A204.1 (cell line): ENCODE data around the gene TGFBR2.
"Not testable (repeated sequence)": the region's sequence is repeated elsewhere in the genome, so short reads cannot be mapped to it uniquely, and the experiment has no call there.

Experiments
- FAIRE-seq: peaks from 2 replicates; lab custom pipeline; 2012; peaks lifted over from hg19 to GRCh38; lab: Jason Lieb, UNC

TGFBR2 gene

GRCh38 chr3:30619318-30619717, 12.9 kb downstream of the TGFBR2 start:
- no peak for FAIRE-seq

GRCh38 chr3:30620402-30621360, 14.3 kb downstream of the TGFBR2 start:
- FAIRE-seq: no peak

DNA sequence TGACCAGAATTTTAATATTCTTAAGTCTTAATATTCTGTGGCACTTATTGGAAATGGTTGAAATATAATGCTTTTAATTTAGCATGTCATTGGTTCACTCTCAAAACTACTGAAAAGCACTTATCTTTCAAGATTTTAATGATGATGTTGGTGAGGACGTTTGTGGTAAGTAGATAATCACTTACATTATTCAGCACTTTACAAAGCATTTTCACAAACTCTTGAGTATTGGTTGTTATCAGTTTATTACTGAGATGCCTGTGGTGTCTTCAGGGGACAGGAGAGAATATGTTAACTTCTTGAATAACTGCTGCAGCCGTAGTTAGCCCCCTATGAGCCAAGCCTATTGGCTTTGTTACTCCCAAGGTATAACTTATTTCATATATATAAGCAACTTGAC, 15.2 kb downstream of the TGFBR2 start:
- no peak for FAIRE-seq

DNA sequence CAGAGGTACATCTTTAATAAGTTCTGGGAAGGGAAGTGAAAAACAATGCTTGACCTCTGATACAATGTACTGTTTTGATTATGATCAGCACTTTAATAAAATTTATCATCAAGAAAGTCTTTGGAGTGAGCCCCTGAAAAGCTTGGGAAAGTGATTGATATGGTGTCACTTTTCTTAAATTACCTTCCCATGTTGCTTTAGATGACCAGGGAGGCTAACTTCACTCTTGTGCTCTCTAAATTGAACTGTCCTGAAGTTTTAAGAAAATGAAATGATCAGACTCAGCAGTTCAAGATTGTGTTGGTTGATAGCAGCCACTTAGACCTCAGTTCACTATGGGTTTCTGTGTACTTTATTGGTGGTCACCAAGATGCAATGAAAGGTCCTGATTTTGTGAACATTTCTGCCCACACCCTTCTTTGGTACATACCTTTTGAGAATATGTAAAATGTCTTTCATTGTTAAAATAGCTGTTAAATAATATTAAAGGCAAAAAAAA, 15.7 kb downstream of the TGFBR2 start:
- FAIRE-seq: no peak

GRCh38 chr3:30622790-30623189, 16.4 kb downstream of the TGFBR2 start:
- FAIRE-seq: no peak

- FAIRE-seq: no peak
Measured at GRCh38 chr3:30623351-30623750, 16.9 kb downstream of the TGFBR2 start.

DNA sequence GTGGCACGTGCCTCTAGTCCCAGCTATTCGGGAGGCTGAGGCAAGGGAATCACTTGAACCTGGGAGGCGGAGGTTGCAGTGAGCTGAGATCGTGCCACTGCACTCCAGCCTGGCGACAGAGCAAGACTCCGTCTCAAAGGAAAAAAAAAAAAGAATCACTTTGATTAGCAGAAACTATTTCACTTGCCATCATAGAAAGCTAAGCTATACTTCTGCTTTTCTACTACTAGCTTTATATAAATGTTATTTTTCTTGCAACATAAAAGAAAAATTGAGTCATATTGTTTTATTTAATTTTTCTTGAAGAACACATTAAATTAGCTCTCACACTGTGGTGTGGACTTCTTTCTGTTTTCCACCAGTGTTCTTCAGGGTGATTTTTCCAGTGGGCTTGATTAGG, 18.1 kb downstream of the TGFBR2 start:
- not testable (repeated sequence) for FAIRE-seq

- FAIRE-seq: no peak
Measured at GRCh38 chr3:30625541-30626438, 19.4 kb downstream of the TGFBR2 start.

DNA sequence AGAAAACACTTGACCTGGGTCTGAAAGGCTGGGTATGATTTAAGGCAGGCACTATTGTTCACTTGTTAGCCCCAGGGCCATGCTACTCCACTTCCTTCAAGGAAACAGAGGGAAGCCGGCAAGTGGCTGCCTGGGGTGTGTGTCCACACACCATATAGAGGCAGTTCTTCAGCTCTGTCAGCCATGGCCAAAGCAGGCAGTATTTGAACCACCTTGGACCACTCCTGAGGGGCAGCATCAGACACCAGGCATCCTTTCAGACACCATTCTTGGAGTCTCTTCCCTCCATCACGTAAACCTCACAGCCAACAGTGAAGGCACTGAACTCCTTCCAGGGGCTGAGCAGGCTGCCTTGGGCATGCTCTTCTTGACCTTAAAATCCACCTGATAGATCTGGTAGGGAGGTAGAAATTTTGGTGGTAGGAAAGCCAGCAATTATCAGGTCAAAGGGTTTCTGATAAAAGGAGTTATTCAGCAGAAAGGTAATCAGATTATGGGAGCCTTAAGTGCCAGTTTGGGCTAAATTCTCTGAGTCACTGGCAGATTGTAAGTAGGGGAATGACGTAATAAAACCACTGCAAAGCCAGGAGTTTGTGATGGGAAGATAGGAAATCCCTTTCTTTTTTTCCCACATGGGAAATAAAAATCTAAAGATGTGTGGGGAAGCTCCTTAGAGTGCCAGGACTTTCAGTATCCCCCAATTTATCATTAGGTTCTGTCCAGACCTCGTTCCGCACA, 20.2 kb downstream of the TGFBR2 start:
- no peak for FAIRE-seq

GRCh38 chr3:30628205-30628900, 22.0 kb downstream of the TGFBR2 start:
- no peak for FAIRE-seq

- FAIRE-seq: no peak
Measured at GRCh38 chr3:30628901-30629590, 22.6 kb downstream of the TGFBR2 start.

- no peak for FAIRE-seq
Measured at GRCh38 chr3:30629746-30630145, 23.3 kb downstream of the TGFBR2 start.

DNA sequence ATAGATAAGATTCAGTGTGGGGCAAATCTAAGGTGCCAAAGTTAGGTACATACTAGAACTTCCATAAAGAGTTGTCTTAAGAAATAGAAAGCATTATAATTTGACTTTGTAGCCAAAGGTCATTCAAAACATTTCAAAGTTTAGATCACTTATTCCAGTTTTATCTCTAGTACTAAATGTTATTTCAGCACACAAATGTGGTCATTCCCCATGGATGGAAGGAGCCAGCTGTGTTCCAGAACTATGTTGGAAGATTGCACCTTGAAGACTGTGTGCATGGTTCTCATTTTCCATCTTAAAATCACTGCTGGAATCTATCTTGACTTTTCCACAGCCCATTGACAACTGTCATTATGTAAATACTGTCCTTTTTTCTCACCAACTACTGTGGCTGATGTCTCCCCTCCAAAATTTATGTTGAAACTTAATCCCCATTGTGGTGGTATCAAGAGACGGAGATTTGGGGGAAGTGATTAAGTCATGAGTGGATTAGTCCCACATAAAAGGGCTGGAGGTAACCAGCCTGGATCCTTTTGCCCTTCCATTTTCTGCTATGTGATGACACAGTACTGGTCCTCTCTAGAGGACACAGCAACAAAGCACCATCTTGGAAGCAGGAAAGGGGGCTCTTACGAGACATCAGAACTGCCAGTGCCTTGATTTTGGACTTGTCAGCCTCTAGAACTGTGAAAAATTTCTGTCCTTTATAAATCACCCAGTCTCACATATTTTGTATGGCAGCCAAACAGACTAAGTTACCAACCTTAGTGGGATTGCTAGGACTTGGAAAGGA, 24.0 kb downstream of the TGFBR2 start:
- no peak for FAIRE-seq

- FAIRE-seq: no peak
Measured at GRCh38 chr3:30631243-30631904, 25.0 kb downstream of the TGFBR2 start.

- no peak for FAIRE-seq
Measured at GRCh38 chr3:30632065-30632464, 25.7 kb downstream of the TGFBR2 start.

DNA sequence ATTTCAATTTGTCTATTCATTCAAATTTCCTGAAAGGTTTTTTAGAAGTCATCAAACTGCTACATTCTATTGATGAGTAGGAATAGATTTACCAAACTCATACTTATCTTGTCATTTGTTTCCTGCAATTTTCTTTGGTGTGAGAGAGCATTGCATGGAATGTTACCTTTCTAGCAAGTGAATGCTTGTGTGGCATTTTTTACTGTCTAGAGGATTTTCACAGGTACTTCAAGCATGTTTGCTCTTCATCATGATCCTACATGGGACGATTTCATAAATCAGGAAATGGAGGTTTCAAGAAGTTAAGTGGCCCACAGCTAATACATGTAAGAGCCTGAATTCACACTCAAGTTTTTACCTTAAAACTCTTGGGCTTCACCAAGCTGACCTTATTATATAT, 26.1 kb downstream of the TGFBR2 start:
- FAIRE-seq: no peak

GRCh38 chr3:30633718-30634117, 27.3 kb downstream of the TGFBR2 start:
- FAIRE-seq: no peak

- FAIRE-seq: no peak
Measured at GRCh38 chr3:30634761-30635735, 28.6 kb downstream of the TGFBR2 start.
